ENCODE measurements around the gene TAPBPL.
"Not testable (repeated sequence)": the region's sequence is repeated elsewhere in the genome, so short reads cannot be mapped to it uniquely, and the experiment has no call there.

Gene TAPBPL

GRCh38 chr12:6490673-6491072 lies 38.8 kb downstream of the TAPBPL start:
- DNase-seq (ENCODE audit: low read depth in 2 of 2): not testable (repeated sequence)

- peak; percentile 80 to 83 for DNase-seq (ENCODE audit: low read depth in 2 of 2)
Measured at GRCh38 chr12:6492838-6493496, 41.1 kb downstream of the TAPBPL start, which contains the start of gene MRPL51. Gene MRPL51, minus strand, starts transcription at chr12:6493262. Its CDS starts 126 bp downstream, at chr12:6493136.

GRCh38 chr12:6493497-6494257 lies 41.8 kb downstream of the TAPBPL start, which contains the start of gene NCAPD2:
Gene NCAPD2, plus strand, starts transcription at chr12:6494102. Its CDS starts 997 bp downstream, at chr12:6495099.
- peak; percentile 87 to 88 for DNase-seq (ENCODE audit: low read depth in 2 of 2)

GRCh38 chr12:6494258-6494743 lies 42.5 kb downstream of the TAPBPL start:
- DNase-seq (ENCODE audit: low read depth in 2 of 2): no peak

GRCh38 chr12:6494968-6495367 lies 43.1 kb downstream of the TAPBPL start:
- DNase-seq (ENCODE audit: low read depth in 2 of 2): no peak

- DNase-seq (ENCODE audit: low read depth in 2 of 2): not testable (repeated sequence)
Measured at GRCh38 chr12:6497291-6497690, 45.4 kb downstream of the TAPBPL start.

GRCh38 chr12:6500466-6500865 lies 48.6 kb downstream of the TAPBPL start:
- no peak for DNase-seq (ENCODE audit: low read depth in 2 of 2)

GRCh38 chr12:6507102-6507998 lies 55.5 kb downstream of the TAPBPL start:
- DNase-seq (ENCODE audit: low read depth in 2 of 2): no peak

- DNase-seq (ENCODE audit: low read depth in 2 of 2): no peak
Measured at GRCh38 chr12:6508087-6508486, 56.2 kb downstream of the TAPBPL start.
